ENCODE data around the gene CCDC148. TPM values are rescaled to one million over a fixed set of nuclear protein-coding genes. Genes with fewer than 3 reads are reported as not detected.

Gene CCDC148
- total RNA-seq, 2 experiments from 2014 or later: not detected

- Mint-ChIP-seq H3K9me3 (no peaks in the 10 kb centered on the region), H3K4me1 (ENCODE audit: low read depth) (no peaks in the 10 kb centered on the region), H3K36me3 (ENCODE audit: low read depth) (no peaks in the 10 kb centered on the region), H3K27ac (no peak overlapping the region), H3K27me3 (peaks cover 29% of the 10 kb centered on the region), H3K4me3 (no peak overlapping the region)
- DNase-seq (no peak), ATAC-seq (no peak)
- intact Hi-C loops (cut with micrococcal nuclease): loop anchor here (5.0 kb wide), 1 partner anchor 568 kb away; no protein-coding TSS in a partner anchor
- POLR2A ChIA-PET: no interaction called here
- TF ChIP-seq CTCF (IDR thresholded peaks at IDR 0.05): peak; percentile 41
- CTCF ChIA-PET: interaction anchor here (0.6 to 4.6 kb wide), 15 partner anchors 10 to 597 kb away, joined by 3 to 29 read pairs (median 3); partner anchors contain the start of gene CCDC148
Measured at GRCh38 chr2:158179660-158180059, 276.9 kb downstream of the CCDC148 start.

- ChIA-PET CTCF (interaction anchor here (0.9 to 4.6 kb wide), 3 partner anchors 67 to 567 kb away, joined by 3 to 29 read pairs (median 3); no protein-coding TSS in a partner anchor), POLR2A (no interaction called here)
- no peak for DNase-seq
- no peaks in the 10 kb centered on the region for H3K36me3 Mint-ChIP-seq (ENCODE audit: low read depth)
- H3K27me3 Mint-ChIP-seq: peaks cover 29% of the 10 kb centered on the region
- intact Hi-C loops (cut with micrococcal nuclease): no loop called here
- ATAC-seq: no peak
- no peaks in the 10 kb centered on the region for H3K9me3 Mint-ChIP-seq
- no peaks in the 10 kb centered on the region for H3K4me1 Mint-ChIP-seq (ENCODE audit: low read depth)
- no peak overlapping the region for H3K4me3 Mint-ChIP-seq
- no peak overlapping the region for H3K27ac Mint-ChIP-seq
- no peak for TF ChIP-seq CTCF (IDR thresholded peaks at IDR 0.05)
Measured at GRCh38 chr2:158178646-158179045, 277.9 kb downstream of the CCDC148 start.

GRCh38 chr2:158174956-158175355 is 281.6 kb downstream of the CCDC148 start:
- ChIA-PET CTCF (interaction anchor here (2.0 kb wide), 1 partner anchor 579 kb away, joined by 4 read pairs; no protein-coding TSS in a partner anchor), POLR2A (no interaction called here)
- DNase-seq (no peak), ATAC-seq (no peak)
- intact Hi-C loops (cut with micrococcal nuclease): no loop called here
- Mint-ChIP-seq H3K36me3 (ENCODE audit: low read depth) (no peaks in the 10 kb centered on the region), H3K9me3 (no peaks in the 10 kb centered on the region), H3K27me3 (peaks cover 13% of the 10 kb centered on the region), H3K4me3 (no peak overlapping the region), H3K4me1 (ENCODE audit: low read depth) (no peaks in the 10 kb centered on the region), H3K27ac (no peak overlapping the region)
- no peak for TF ChIP-seq CTCF (IDR thresholded peaks at IDR 0.05)

DNA sequence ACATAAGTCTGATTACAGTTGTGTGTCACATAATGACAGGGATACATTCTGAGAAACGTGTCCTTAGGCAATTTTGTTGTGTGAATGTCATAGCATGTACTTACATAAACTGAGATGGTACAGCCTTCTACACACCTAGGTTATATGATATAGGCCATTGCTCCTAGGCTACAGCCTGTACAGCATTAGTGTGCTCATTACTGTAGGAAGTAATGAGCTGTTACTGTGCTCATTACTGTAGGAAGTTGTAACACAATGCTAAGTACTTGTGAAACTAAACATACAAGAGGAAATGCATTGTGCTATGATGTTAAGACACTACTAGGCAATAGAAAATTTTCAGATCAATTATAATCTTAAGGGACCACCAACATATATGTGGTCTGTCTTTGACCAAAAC is 282.1 kb downstream of the CCDC148 start:
- ChIA-PET CTCF (interaction anchor here (2.0 kb wide), 1 partner anchor 580 kb away, joined by 4 read pairs; no protein-coding TSS in a partner anchor), POLR2A (no interaction called here)
- no peak overlapping the region for H3K27ac Mint-ChIP-seq
- H3K9me3 Mint-ChIP-seq: no peaks in the 10 kb centered on the region
- no peaks in the 10 kb centered on the region for H3K36me3 Mint-ChIP-seq (ENCODE audit: low read depth)
- H3K27me3 Mint-ChIP-seq: peaks cover 14% of the 10 kb centered on the region
- intact Hi-C loops (cut with micrococcal nuclease): no loop called here
- H3K4me1 Mint-ChIP-seq (ENCODE audit: low read depth): no peaks in the 10 kb centered on the region
- TF ChIP-seq CTCF (IDR thresholded peaks at IDR 0.05): no peak
- no peak for DNase-seq
- no peak overlapping the region for H3K4me3 Mint-ChIP-seq
- no peak for ATAC-seq

DNA sequence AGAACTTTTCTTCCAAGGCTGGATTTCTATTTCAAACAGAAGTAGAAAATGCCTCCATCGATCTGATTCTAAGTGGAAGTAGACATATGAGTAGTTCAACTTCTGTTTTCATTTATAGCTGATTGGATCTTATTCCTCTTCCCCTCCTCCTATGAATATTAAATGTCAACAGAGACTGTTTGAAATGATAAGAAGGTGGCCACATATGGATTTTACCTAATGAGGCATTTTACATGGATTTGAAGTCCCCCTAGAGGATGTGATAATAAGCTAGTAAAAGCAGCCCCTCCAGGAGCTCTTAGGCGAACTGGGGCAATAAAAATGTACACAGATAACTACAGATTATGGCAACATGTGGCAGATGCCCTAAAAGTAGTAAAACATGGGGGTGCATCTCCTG is 283.8 kb downstream of the CCDC148 start:
- POLR2A ChIA-PET: no interaction called here
- DNase-seq (no peak), ATAC-seq (no peak)
- no peaks in the 10 kb centered on the region for H3K4me1 Mint-ChIP-seq (ENCODE audit: low read depth)
- H3K36me3 Mint-ChIP-seq (ENCODE audit: low read depth): no peaks in the 10 kb centered on the region
- no peaks in the 10 kb centered on the region for H3K9me3 Mint-ChIP-seq
- no peak overlapping the region for H3K27ac Mint-ChIP-seq
- no peak overlapping the region for H3K4me3 Mint-ChIP-seq
- TF ChIP-seq CTCF (IDR thresholded peaks at IDR 0.05): no peak
- intact Hi-C loops (cut with micrococcal nuclease): no loop called here
- peaks cover 11% of the 10 kb centered on the region for H3K27me3 Mint-ChIP-seq
- CTCF ChIA-PET: interaction anchor here (0.6 kb wide), 1 partner anchor 80 kb away, joined by 3 read pairs; no protein-coding TSS in a partner anchor

All from activated CD8-positive, alpha-beta T cell treated with anti-CD3 and anti-CD28 coated beads for 36 hours (primary cell).